Measurements from ENCODE around the gene RNF126.

DNA sequence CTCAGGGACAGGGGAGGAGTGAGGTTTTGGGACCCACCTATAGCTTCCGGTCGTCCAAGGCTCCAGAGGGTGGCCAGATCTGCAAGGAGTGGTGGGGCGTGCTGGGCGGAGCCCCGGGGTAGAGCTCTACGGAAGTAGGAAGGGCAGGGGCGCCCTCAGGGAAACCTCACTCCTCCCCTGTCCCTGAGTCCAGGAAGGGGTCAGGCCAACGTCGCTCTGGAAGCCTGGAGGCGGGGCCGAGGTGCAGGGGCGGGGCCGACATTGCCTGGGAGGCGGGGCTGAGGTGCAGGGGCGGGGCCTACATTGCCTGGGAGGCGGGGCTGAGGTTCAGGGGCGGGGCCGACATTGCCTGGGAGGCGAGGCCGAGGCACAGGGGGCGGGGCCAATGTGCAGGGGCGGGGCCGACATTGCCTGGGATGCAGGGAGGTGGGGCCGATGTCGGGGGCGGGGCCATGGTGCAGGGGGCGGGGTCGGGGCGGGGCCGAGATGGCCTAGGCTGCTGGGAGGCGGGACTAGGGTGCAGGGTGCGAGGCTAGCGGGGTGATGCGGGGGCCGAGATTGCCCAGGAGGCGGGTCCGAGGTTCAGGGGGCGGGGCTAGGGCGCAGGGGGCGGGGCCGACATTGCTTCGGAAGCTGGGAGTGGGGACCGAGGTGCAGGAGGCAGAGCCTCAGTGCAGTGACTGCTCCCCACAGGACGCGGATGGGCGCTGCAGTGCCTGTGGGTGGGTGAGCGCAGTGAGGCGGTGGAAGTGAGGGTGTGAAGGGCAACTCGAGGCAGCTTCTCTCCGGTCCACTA lies 40.8 kb upstream of the RNF126 start:
- TF ChIP-seq RAD21 (IDR thresholded peaks at IDR 0.05; ENCODE audit: low read depth) (peak; percentile 15; the same call in 1 of the 2 replicates), TCF12 (IDR thresholded peaks at IDR 0.05; ENCODE audit: low read depth) (no peak), EGR1 (IDR thresholded peaks at IDR 0.05) (no peak; the same call in 1 of the 2 replicates), CEBPB (IDR thresholded peaks at IDR 0.05) (no peak), TAF1 (IDR thresholded peaks at IDR 0.05; ENCODE audit: low read depth) (peak; percentile 60; the same call in 1 of the 2 replicates), YY1 (IDR thresholded peaks at IDR 0.05; ENCODE audit: low read depth) (no peak)
- TF ChIP-seq, protein P1, sequence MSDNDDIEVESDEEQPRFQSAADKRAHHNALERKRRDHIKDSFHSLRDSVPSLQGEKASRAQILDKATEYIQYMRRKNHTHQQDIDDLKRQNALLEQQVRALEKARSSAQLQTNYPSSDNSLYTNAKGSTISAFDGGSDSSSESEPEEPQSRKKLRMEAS (IDR thresholded peaks at IDR 0.05), result peak; percentile 82
- TF ChIP-seq, protein P2, sequence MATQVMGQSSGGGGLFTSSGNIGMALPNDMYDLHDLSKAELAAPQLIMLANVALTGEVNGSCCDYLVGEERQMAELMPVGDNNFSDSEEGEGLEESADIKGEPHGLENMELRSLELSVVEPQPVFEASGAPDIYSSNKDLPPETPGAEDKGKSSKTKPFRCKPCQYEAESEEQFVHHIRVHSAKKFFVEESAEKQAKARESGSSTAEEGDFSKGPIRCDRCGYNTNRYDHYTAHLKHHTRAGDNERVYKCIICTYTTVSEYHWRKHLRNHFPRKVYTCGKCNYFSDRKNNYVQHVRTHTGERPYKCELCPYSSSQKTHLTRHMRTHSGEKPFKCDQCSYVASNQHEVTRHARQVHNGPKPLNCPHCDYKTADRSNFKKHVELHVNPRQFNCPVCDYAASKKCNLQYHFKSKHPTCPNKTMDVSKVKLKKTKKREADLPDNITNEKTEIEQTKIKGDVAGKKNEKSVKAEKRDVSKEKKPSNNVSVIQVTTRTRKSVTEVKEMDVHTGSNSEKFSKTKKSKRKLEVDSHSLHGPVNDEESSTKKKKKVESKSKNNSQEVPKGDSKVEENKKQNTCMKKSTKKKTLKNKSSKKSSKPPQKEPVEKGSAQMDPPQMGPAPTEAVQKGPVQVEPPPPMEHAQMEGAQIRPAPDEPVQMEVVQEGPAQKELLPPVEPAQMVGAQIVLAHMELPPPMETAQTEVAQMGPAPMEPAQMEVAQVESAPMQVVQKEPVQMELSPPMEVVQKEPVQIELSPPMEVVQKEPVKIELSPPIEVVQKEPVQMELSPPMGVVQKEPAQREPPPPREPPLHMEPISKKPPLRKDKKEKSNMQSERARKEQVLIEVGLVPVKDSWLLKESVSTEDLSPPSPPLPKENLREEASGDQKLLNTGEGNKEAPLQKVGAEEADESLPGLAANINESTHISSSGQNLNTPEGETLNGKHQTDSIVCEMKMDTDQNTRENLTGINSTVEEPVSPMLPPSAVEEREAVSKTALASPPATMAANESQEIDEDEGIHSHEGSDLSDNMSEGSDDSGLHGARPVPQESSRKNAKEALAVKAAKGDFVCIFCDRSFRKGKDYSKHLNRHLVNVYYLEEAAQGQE (IDR thresholded peaks at IDR 0.05; ENCODE audit: low read depth), result no peak

Data from Ishikawa (cell line).